Liver (tissue), 9 donors: ENCODE results near the gene FERMT1. TPM values are rescaled to one million over a fixed set of nuclear protein-coding genes. Genes with fewer than 3 reads are reported as not detected.

ENCODE experiments used
- DNase-seq: peaks from one replicate; pipeline ENCODE4 v3.0.0-alpha.2; 2017; ENCODE audit warnings: low spot score
- H3K27ac ChIP-seq, 2 donors: one replicate each; pipeline ENCODE4 v1.7.0; 2013; ENCODE audit warnings: inconsistent platforms in 2 of 2, low read length in 2 of 2, control low read depth in 1 of 2, low read depth in 1 of 2, mild to moderate bottlenecking in 1 of 2
- H3K27me3 ChIP-seq, 4 donors: one replicate each; pipeline versions ENCODE4 v1.6.1 to v1.7.0; 2013; ENCODE audit warnings: low read length in 3 of 4, inconsistent platforms in 1 of 4, mild to moderate bottlenecking in 1 of 4, moderate library complexity in 1 of 4; ENCODE audit not compliant: control insufficient read depth in 4 of 4, insufficient read depth in 4 of 4
- H3K36me3 ChIP-seq, 4 donors: one replicate each; pipeline versions ENCODE4 v1.6.1 to v1.7.0; 2013; ENCODE audit warnings: low read length in 3 of 4, mild to moderate bottlenecking in 3 of 4, low read depth in 1 of 4, moderate library complexity in 1 of 4; ENCODE audit not compliant: control insufficient read depth in 4 of 4, insufficient read depth in 3 of 4
- H3K4me1 ChIP-seq, 4 donors: one replicate each; pipeline versions ENCODE4 v1.6.1 to v1.7.0; 2013; ENCODE audit warnings: low read length in 3 of 4, mild to moderate bottlenecking in 3 of 4, moderate library complexity in 1 of 4; ENCODE audit not compliant: control insufficient read depth in 4 of 4, insufficient read depth in 4 of 4
- H3K4me3 ChIP-seq, 3 donors: one replicate each; pipeline versions ENCODE4 v1.6.1 to v1.7.0; 2013; ENCODE audit warnings: low read length in 3 of 3, control low read depth in 1 of 3, low read depth in 1 of 3, mild to moderate bottlenecking in 1 of 3
- H3K9ac ChIP-seq, 2 donors: one replicate each; pipeline ENCODE4 v1.7.0; 2013; ENCODE audit warnings: low read length in 2 of 2, mild to moderate bottlenecking in 2 of 2, moderate library complexity in 2 of 2, control low read depth in 1 of 2, low read depth in 1 of 2
- H3K9me3 ChIP-seq, 4 donors: one replicate each; pipeline versions ENCODE4 v1.6.1 to v1.7.0; 2013; ENCODE audit warnings: low read length in 3 of 4; ENCODE audit not compliant: control insufficient read depth in 4 of 4
- EGR1 ChIP-seq, 2 donors: IDR thresholded peaks; 2 replicates each; pipeline ENCODE4 v1.6.1; 2016 to 2018; ENCODE audit warnings: antibody characterized with exemption in 2 of 2, low read depth in 2 of 2
- FOXA1 ChIP-seq: IDR thresholded peaks from 2 replicates; pipeline ENCODE4 v1.6.1; 2016; ENCODE audit warnings: antibody characterized with exemption
- FOXA2 ChIP-seq: IDR thresholded peaks from 2 replicates; pipeline ENCODE4 v1.6.1; 2016; ENCODE audit warnings: antibody characterized with exemption
- GABPA ChIP-seq, 2 donors: IDR thresholded peaks in 1 of 2; conservative IDR thresholded peaks in 1 of 2; 2 replicates each; pipeline ENCODE4 v1.6.1; 2016; ENCODE audit warnings: antibody characterized with exemption in 2 of 2, mild to moderate bottlenecking in 1 of 2, moderate library complexity in 1 of 2
- HNF4A ChIP-seq, 2 donors: conservative IDR thresholded peaks; 2 replicates each; pipeline ENCODE4 v1.6.1; 2016; ENCODE audit warnings: antibody characterized with exemption in 2 of 2, mild to moderate bottlenecking in 2 of 2
- HNF4G ChIP-seq: IDR thresholded peaks from 2 replicates; pipeline ENCODE4 v1.6.1; 2016; ENCODE audit warnings: antibody characterized with exemption
- JUND ChIP-seq, 2 donors: IDR thresholded peaks; 2 replicates each; pipeline ENCODE4 v1.6.1; 2016; ENCODE audit warnings: antibody characterized with exemption in 2 of 2
- NR2F2 ChIP-seq: IDR thresholded peaks from 2 replicates; pipeline ENCODE4 v1.6.1; 2016; ENCODE audit warnings: antibody characterized with exemption
- RAD21 ChIP-seq, 2 donors: IDR thresholded peaks; 2 replicates each; pipeline ENCODE4 v1.6.1; 2016; ENCODE audit warnings: antibody characterized with exemption in 2 of 2, mild to moderate bottlenecking in 2 of 2
- RXRA ChIP-seq, 2 donors: IDR thresholded peaks; 2 replicates each; pipeline ENCODE4 v1.6.1; 2017 to 2018; ENCODE audit warnings: antibody characterized with exemption in 2 of 2, mild to moderate bottlenecking in 1 of 2
- SP1 ChIP-seq: IDR thresholded peaks from 2 replicates; pipeline ENCODE4 v1.6.1; 2018; ENCODE audit warnings: antibody characterized with exemption, mild to moderate bottlenecking
- YY1 ChIP-seq: IDR thresholded peaks from 2 replicates; pipeline ENCODE4 v1.6.1; 2016; ENCODE audit warnings: antibody characterized with exemption, mild to moderate bottlenecking
- WGBS: extraction: QIAGEN DNeasy Blood & Tissue Kit; methylation state at CpG from one replicate; pipeline ENCODE4 v1.1.7; 2013; 5-methylcytosine and 5-hydroxymethylcytosine counted together
- polyA plus RNA-seq, 2 donors: library from polyadenylated mRNA; stranded (reverse) in 1 of 2; unstranded in 1 of 2; fragments of 200-250 nt in 1 of 2; fragments of >200 nt in 1 of 2; fragmentation: Nextera tagmentation in 1 of 2; extraction: Ambion mirVana in 1 of 2; gene quantifications; one replicate each; pipeline versions ENCODE4 v1.2.1 to v1.2.3, GENCODE V29; 2013 to 2015
- total RNA-seq, 2 donors: library from RNA; depleted of rRNA; stranded (reverse); fragments of >200 nt; gene quantifications; one replicate each; pipeline ENCODE4 v1.2.3, GENCODE V29; 2014
- TF ChIP-seq, protein P1 (sequence below): IDR thresholded peaks from 2 replicates; pipeline ENCODE4 v1.6.1; 2016; ENCODE audit warnings: antibody characterized with exemption
- TF ChIP-seq, protein P2 (sequence below): IDR thresholded peaks from 2 replicates; pipeline ENCODE4 v1.6.1; 2016; ENCODE audit warnings: antibody characterized with exemption
- TF ChIP-seq, protein P3 (sequence below): IDR thresholded peaks from 2 replicates; pipeline ENCODE4 v1.6.1; 2016; ENCODE audit warnings: antibody characterized with exemption, mild to moderate bottlenecking
- donor health status: healthy.
- donor health status: healthy.
- donor health status: healthy.
- donor health status: healthy.
- donor health status: healthy.

The FERMT1 gene
- total and polyA plus RNA-seq, 4 donors, result 0.11 to 0.42 (median 0.21) TPM

DNA sequence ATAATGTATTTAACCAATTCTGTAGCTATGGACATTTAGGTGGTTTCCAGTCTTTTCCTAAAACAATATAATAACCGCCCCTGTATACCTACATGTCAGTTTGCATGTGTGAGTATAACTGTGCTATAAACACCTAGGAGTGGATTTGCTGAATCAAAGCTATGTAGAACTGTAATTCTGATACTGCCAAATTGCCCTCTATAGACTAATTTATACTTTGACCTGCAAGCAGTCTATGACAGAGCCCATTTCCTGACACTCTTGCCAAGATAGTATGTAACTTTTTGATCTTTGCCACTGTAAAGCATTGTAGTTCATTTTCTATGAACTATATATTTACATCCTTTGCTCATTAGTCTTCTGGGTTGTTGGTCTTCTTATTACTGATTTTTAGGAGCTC, 19.5 kb downstream of the FERMT1 start:
- WGBS, result 91% methylated on average over 1 of the region's 1 CpG
- no peaks in the 10 kb centered on the region for H3K36me3 ChIP-seq
- no peak overlapping the region for H3K27ac ChIP-seq
- H3K27me3 ChIP-seq, result no peaks in the 10 kb centered on the region
- H3K9me3 ChIP-seq, result no peaks in the 10 kb centered on the region
- H3K4me3 ChIP-seq, result no peak overlapping the region
- H3K9ac ChIP-seq, result no peak overlapping the region
- H3K4me1 ChIP-seq, result no peaks in the 10 kb centered on the region
- TF ChIP-seq GABPA (IDR thresholded peaks at IDR 0.05 in 1 of 2, conservative IDR thresholded peaks at IDR 0.05 in 1 of 2) (no peak), RXRA (IDR thresholded peaks at IDR 0.05) (no peak), SP1 (no peak)
- DNase-seq, result no peak

DNA sequence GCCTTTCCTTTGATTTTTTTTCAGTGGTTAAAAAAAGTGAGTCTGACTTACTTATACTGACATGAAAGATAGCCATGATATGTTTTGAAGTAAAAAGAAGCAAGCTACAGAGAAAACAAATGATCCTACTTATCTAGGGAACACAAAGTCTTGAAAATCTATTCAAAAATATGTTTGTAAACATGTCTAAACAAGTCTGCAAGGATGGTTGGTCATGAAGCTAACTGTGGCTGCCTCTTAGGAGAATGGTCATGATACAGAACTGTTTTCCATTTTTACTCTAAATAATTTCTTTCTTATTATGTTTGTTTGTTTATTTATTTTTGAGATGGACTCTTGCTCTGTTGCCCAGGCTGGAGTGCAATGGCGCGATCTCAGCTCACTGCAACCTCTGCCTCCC, 21.5 kb downstream of the FERMT1 start:
- WGBS, result 94% methylated on average over 2 of the region's 2 CpGs
- no peak for TF ChIP-seq FOXA2
- TF ChIP-seq HNF4G, result no peak
- no peak for TF ChIP-seq JUND (IDR thresholded peaks at IDR 0.05)
- TF ChIP-seq, protein P1, sequence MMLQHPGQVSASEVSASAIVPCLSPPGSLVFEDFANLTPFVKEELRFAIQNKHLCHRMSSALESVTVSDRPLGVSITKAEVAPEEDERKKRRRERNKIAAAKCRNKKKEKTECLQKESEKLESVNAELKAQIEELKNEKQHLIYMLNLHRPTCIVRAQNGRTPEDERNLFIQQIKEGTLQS, result no peak
- no peak for TF ChIP-seq YY1
- TF ChIP-seq HNF4A (conservative IDR thresholded peaks at IDR 0.05), result no peak

DNA sequence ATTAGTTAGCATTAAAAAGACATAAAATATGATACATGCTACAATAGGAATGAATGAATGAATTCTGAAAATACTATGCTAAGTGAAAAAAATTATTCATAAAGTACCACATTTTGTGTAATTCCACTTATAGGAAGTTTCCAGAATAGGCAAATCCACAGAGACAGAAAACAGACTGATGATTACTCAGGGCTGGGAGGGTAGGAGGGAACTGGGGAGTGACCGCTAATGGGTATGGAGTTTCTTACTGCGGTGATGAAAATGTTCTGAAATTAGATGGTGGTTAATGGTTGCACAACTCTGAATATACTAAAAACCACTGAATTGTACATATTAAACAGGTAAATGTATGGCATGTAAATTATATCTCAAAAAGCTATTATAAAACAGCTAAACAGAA, 22.6 kb downstream of the FERMT1 start:
- 75% methylated on average over 2 of the region's 2 CpGs for WGBS

More for the DNA sequence above, 21.5 kb downstream of the FERMT1 start:
- Histone ChIP-seq H3K9me3 (no peaks in the 10 kb centered on the region), H3K9ac (no peak overlapping the region), H3K27ac (no peak overlapping the region), H3K4me3 (no peak overlapping the region), H3K27me3 (no peaks in the 10 kb centered on the region), H3K36me3 (no peaks in the 10 kb centered on the region), H3K4me1 (no peaks in the 10 kb centered on the region)
- DNase-seq, result no peak

More for the DNA sequence above, 22.6 kb downstream of the FERMT1 start:
- Histone ChIP-seq H3K9ac (no peak overlapping the region), H3K9me3 (no peaks in the 10 kb centered on the region), H3K27me3 (no peaks in the 10 kb centered on the region), H3K36me3 (no peaks in the 10 kb centered on the region), H3K4me1 (peaks cover 0 to 6% (median 0%) of the 10 kb centered on the region in 4 donors), H3K4me3 (no peak overlapping the region), H3K27ac (no peak overlapping the region)
- no peak for TF ChIP-seq HNF4G
- no peak for TF ChIP-seq JUND (IDR thresholded peaks at IDR 0.05)
- no peak for TF ChIP-seq RXRA (IDR thresholded peaks at IDR 0.05)
- TF ChIP-seq FOXA1, result no peak
- TF ChIP-seq SP1, result no peak
- no peak for TF ChIP-seq EGR1 (IDR thresholded peaks at IDR 0.05; ENCODE audit: low read depth in 2 of 2)
- TF ChIP-seq RAD21 (IDR thresholded peaks at IDR 0.05), result no peak
- no peak for TF ChIP-seq FOXA2
- TF ChIP-seq, protein P2, sequence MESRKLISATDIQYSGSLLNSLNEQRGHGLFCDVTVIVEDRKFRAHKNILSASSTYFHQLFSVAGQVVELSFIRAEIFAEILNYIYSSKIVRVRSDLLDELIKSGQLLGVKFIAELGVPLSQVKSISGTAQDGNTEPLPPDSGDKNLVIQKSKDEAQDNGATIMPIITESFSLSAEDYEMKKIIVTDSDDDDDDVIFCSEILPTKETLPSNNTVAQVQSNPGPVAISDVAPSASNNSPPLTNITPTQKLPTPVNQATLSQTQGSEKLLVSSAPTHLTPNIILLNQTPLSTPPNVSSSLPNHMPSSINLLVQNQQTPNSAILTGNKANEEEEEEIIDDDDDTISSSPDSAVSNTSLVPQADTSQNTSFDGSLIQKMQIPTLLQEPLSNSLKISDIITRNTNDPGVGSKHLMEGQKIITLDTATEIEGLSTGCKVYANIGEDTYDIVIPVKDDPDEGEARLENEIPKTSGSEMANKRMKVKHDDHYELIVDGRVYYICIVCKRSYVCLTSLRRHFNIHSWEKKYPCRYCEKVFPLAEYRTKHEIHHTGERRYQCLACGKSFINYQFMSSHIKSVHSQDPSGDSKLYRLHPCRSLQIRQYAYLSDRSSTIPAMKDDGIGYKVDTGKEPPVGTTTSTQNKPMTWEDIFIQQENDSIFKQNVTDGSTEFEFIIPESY, result no peak
- TF ChIP-seq, protein P1, result no peak
- no peak for TF ChIP-seq NR2F2
- no peak for TF ChIP-seq HNF4A (conservative IDR thresholded peaks at IDR 0.05)
- TF ChIP-seq, protein P3, sequence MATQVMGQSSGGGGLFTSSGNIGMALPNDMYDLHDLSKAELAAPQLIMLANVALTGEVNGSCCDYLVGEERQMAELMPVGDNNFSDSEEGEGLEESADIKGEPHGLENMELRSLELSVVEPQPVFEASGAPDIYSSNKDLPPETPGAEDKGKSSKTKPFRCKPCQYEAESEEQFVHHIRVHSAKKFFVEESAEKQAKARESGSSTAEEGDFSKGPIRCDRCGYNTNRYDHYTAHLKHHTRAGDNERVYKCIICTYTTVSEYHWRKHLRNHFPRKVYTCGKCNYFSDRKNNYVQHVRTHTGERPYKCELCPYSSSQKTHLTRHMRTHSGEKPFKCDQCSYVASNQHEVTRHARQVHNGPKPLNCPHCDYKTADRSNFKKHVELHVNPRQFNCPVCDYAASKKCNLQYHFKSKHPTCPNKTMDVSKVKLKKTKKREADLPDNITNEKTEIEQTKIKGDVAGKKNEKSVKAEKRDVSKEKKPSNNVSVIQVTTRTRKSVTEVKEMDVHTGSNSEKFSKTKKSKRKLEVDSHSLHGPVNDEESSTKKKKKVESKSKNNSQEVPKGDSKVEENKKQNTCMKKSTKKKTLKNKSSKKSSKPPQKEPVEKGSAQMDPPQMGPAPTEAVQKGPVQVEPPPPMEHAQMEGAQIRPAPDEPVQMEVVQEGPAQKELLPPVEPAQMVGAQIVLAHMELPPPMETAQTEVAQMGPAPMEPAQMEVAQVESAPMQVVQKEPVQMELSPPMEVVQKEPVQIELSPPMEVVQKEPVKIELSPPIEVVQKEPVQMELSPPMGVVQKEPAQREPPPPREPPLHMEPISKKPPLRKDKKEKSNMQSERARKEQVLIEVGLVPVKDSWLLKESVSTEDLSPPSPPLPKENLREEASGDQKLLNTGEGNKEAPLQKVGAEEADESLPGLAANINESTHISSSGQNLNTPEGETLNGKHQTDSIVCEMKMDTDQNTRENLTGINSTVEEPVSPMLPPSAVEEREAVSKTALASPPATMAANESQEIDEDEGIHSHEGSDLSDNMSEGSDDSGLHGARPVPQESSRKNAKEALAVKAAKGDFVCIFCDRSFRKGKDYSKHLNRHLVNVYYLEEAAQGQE, result no peak
- no peak for DNase-seq
